Calu3 (cell line): ENCODE data around the gene GNG4. TPM values are rescaled to one million over a fixed set of nuclear protein-coding genes. Genes with fewer than 3 reads are reported as not detected.
A peak's percentile ranks its signal among the peaks of the same experiment; 100 is the strongest.

Experiments
- BruUV-seq: library from RNA; stranded (reverse); fragments of 400-500 nt; replicated peaks from 2 replicates; lab custom pipeline; 2021; lab: Mats Ljungman, UMichigan
- CTCF ChIA-PET: fragments of 300-600 bp; sonication (Branson Sonifier 250); formaldehyde crosslinking; loops from one replicate; lab custom pipeline; 2022; ENCODE audit warnings: antibody characterized with exemption; lab: Charles Lee
- DNase-seq: peaks from one replicate; pipeline ENCODE4 v3.0.0; 2022
- H3K27ac Mint-ChIP-seq: one replicate; pipeline ENCODE4 v1.8.0; 2022; ENCODE audit warnings: mixed read lengths; ENCODE audit not compliant: unreplicated experiment
- H3K27me3 Mint-ChIP-seq: one replicate; pipeline ENCODE4 v1.8.0; 2022; ENCODE audit warnings: mixed read lengths; ENCODE audit not compliant: unreplicated experiment
- H3K36me3 Mint-ChIP-seq: one replicate; pipeline ENCODE4 v1.8.0; 2022; ENCODE audit warnings: mild to moderate bottlenecking, moderate library complexity, mixed read lengths; ENCODE audit not compliant: insufficient read depth, unreplicated experiment
- H3K4me1 Mint-ChIP-seq: one replicate; pipeline ENCODE4 v1.8.0; 2022; ENCODE audit warnings: mild to moderate bottlenecking, low read depth, mixed read lengths; ENCODE audit not compliant: unreplicated experiment
- H3K4me3 Mint-ChIP-seq: one replicate; pipeline ENCODE4 v1.8.0; 2022; ENCODE audit warnings: mild to moderate bottlenecking, low read depth, moderate library complexity, mixed read lengths; ENCODE audit not compliant: unreplicated experiment
- H3K9me3 Mint-ChIP-seq: one replicate; pipeline ENCODE4 v1.8.0; 2022; ENCODE audit warnings: low read depth, mixed read lengths; ENCODE audit not compliant: unreplicated experiment
- CTCF ChIP-seq: fragments of 200-600 bp; IDR thresholded peaks from one replicate; pipeline ENCODE4 v1.8.0; 2022; ENCODE audit warnings: antibody characterized with exemption; ENCODE audit not compliant: unreplicated experiment
- intact Hi-C: fragments of 100-400 bp; cut with micrococcal nuclease; formaldehyde crosslinking; loops from one replicate; pipeline ENCODE4 v1.10.0; 2022; ENCODE audit not compliant: unreplicated experiment
- total RNA-seq: library from RNA; stranded (reverse); gene quantifications from 2 replicates; pipeline ENCODE4 v1.2.3, GENCODE V29; 2022

Gene GNG4
- total RNA-seq, 1 experiment from 2014 or later = 18.4 TPM

- H3K36me3 Mint-ChIP-seq = no peaks in the 10 kb centered on the region
- no peaks in the 10 kb centered on the region for H3K4me1 Mint-ChIP-seq
- no TSS peak for BruUV-seq
- no peak for DNase-seq
- H3K9me3 Mint-ChIP-seq = no peaks in the 10 kb centered on the region
- no peak for TF ChIP-seq CTCF
- CTCF ChIA-PET = interaction anchor here (0.7 kb wide), 1 partner anchor 138 kb away, joined by 3 read pairs; no protein-coding TSS in a partner anchor
- H3K27me3 Mint-ChIP-seq = no peaks in the 10 kb centered on the region
- no peak overlapping the region for H3K27ac Mint-ChIP-seq
- no peak overlapping the region for H3K4me3 Mint-ChIP-seq
- intact Hi-C loops = no loop called here
These were observed 42.3 kb downstream of the GNG4 start for GRCh38 chr1:235607284-235607683.

- H3K27ac Mint-ChIP-seq = no peak overlapping the region
- no peaks in the 10 kb centered on the region for H3K4me1 Mint-ChIP-seq
- no peaks in the 10 kb centered on the region for H3K27me3 Mint-ChIP-seq
- no peaks in the 10 kb centered on the region for H3K36me3 Mint-ChIP-seq
- intact Hi-C loops = no loop called here
- BruUV-seq = no TSS peak
- TF ChIP-seq CTCF = peak; percentile 64
- H3K4me3 Mint-ChIP-seq = no peak overlapping the region
- CTCF ChIA-PET = interaction anchor here (0.7 to 1.9 kb wide), 4 partner anchors 13 to 371 kb away, joined by 3 to 7 read pairs (median 4); no protein-coding TSS in a partner anchor
- no peaks in the 10 kb centered on the region for H3K9me3 Mint-ChIP-seq
- peak; percentile 39 for DNase-seq
These were observed 48.5 kb downstream of the GNG4 start for GRCh38 chr1:235601104-235601503.

- H3K27ac Mint-ChIP-seq = no peak overlapping the region
- intact Hi-C loops = loop anchor here (2.0 kb wide), 1 partner anchor 131 kb away; no protein-coding TSS in a partner anchor
- no peaks in the 10 kb centered on the region for H3K36me3 Mint-ChIP-seq
- CTCF ChIA-PET = no interaction called here
- no peak overlapping the region for H3K4me3 Mint-ChIP-seq
- no TSS peak for BruUV-seq
- DNase-seq = no peak
- no peaks in the 10 kb centered on the region for H3K27me3 Mint-ChIP-seq
- H3K4me1 Mint-ChIP-seq = no peaks in the 10 kb centered on the region
- TF ChIP-seq CTCF = no peak
- H3K9me3 Mint-ChIP-seq = no peaks in the 10 kb centered on the region
These were observed 50.0 kb downstream of the GNG4 start for GRCh38 chr1:235599536-235599935.

- Mint-ChIP-seq H3K36me3 (no peaks in the 10 kb centered on the region), H3K4me1 (no peaks in the 10 kb centered on the region), H3K27ac (no peak overlapping the region), H3K4me3 (no peak overlapping the region), H3K9me3 (no peaks in the 10 kb centered on the region), H3K27me3 (no peaks in the 10 kb centered on the region)
- no TSS peak for BruUV-seq
- peak; percentile 36 for DNase-seq
- CTCF ChIA-PET = interaction anchor here (0.5 to 1.3 kb wide), 5 partner anchors 9 to 1093 kb away, joined by 3 to 4 read pairs (median 4); no protein-coding TSS in a partner anchor
- peak; percentile 57 for TF ChIP-seq CTCF
- intact Hi-C loops = loop anchor here (2.0 kb wide), 1 partner anchor 133 kb away; no protein-coding TSS in a partner anchor
These were observed 51.6 kb downstream of the GNG4 start for GRCh38 chr1:235597867-235598553.
